PC-9 (cell line): ENCODE data around the gene SSB. TPM values are rescaled to one million over a fixed set of nuclear protein-coding genes. Genes with fewer than 3 reads are reported as not detected.

Source experiments
- BruUV-seq: library from RNA; stranded (reverse); fragments of 400-500 nt; replicated peaks from 2 replicates; lab custom pipeline; 2021; lab: Mats Ljungman, UMichigan
- CTCF ChIA-PET: fragments of 300-600 bp; sonication (Branson Sonifier 250); formaldehyde crosslinking; loops from one replicate; lab custom pipeline; 2022; ENCODE audit warnings: antibody characterized with exemption; lab: Charles Lee
- POLR2A ChIA-PET: fragments of 300-600 bp; sonication (Branson Sonifier 250); formaldehyde crosslinking; loops from one replicate; lab custom pipeline; 2022; ENCODE audit warnings: antibody characterized with exemption; ENCODE audit not compliant: unreplicated experiment; lab: Charles Lee
- DNase-seq, 2 experiments: peaks; one replicate each; pipeline versions ENCODE4 v3.0.0 to v3.0.0-alpha.2; 2015 to 2022; ENCODE audit warnings: mixed read lengths in 1 of 2
- H2AFZ ChIP-seq: fragments of 200-600 bp; sonication (generic); 2 replicates; pipeline ENCODE4 v1.8.1; 2017; ENCODE audit warnings: antibody characterized with exemption
- H3F3A ChIP-seq: fragments of 200-600 bp; sonication (generic); 2 replicates; pipeline ENCODE4 v1.8.1; 2017; ENCODE audit warnings: antibody characterized with exemption, mild to moderate bottlenecking, low read depth; ENCODE audit not compliant: insufficient read depth
- H3K27ac ChIP-seq: fragments of 200-600 bp; sonication (generic); 2 replicates; pipeline ENCODE4 v1.6.1; 2016; ENCODE audit warnings: mixed run types
- H3K27me3 ChIP-seq: fragments of 200-600 bp; sonication (generic); 2 replicates; pipeline ENCODE4 v1.6.1; 2016; ENCODE audit warnings: low read depth, mixed run types; ENCODE audit not compliant: insufficient read depth
- H3K36me3 ChIP-seq: fragments of 200-600 bp; sonication (generic); 2 replicates; pipeline ENCODE4 v1.6.1; 2016; ENCODE audit warnings: low read depth, mixed run types
- H3K4me1 ChIP-seq: fragments of 200-600 bp; sonication (generic); replicated peaks from 2 replicates; pipeline ENCODE4 v1.6.1; 2016; ENCODE audit warnings: mixed run types; ENCODE audit not compliant: insufficient read depth
- H3K4me2 ChIP-seq: fragments of 200-600 bp; sonication (generic); 2 replicates; pipeline ENCODE4 v1.6.1; 2017; ENCODE audit warnings: mixed run types
- H3K4me3 ChIP-seq: fragments of 200-600 bp; sonication (generic); 2 replicates; pipeline ENCODE4 v1.6.1; 2016; ENCODE audit warnings: mixed run types
- H3K79me2 ChIP-seq: fragments of 200-600 bp; sonication (generic); 2 replicates; pipeline ENCODE4 v1.6.1; 2017; ENCODE audit warnings: low read depth, mixed run types
- H3K9me2 ChIP-seq: fragments of 200-600 bp; sonication (generic); 2 replicates; pipeline ENCODE4 v1.8.1; 2017; ENCODE audit warnings: mild to moderate bottlenecking; ENCODE audit not compliant: insufficient read depth
- H3K9me3 ChIP-seq: fragments of 200-600 bp; sonication (generic); 2 replicates; pipeline ENCODE4 v1.8.1; 2016; ENCODE audit warnings: low read depth; ENCODE audit not compliant: insufficient read depth
- H4K20me1 ChIP-seq: fragments of 200-600 bp; sonication (generic); 2 replicates; pipeline ENCODE4 v1.8.1; 2017; ENCODE audit not compliant: insufficient read depth
- EZH2 ChIP-seq: fragments of 200-600 bp; sonication (generic); IDR thresholded peaks from 2 replicates; pipeline ENCODE4 v1.8.0; 2017; ENCODE audit warnings: antibody characterized with exemption, low read depth
- intact Hi-C: fragments of 100-400 bp; cut with micrococcal nuclease; formaldehyde crosslinking; loops from one replicate; pipeline ENCODE4 v1.10.0; 2022; ENCODE audit not compliant: unreplicated experiment
- total RNA-seq: library from RNA; stranded (reverse); gene quantifications from 2 replicates; pipeline ENCODE4 v1.2.3, GENCODE V29; 2021
- TF ChIP-seq, protein P1 (sequence below): fragments of 200-600 bp; sonication (generic); conservative IDR thresholded peaks from 2 replicates; pipeline ENCODE4 v1.6.1; 2017; ENCODE audit warnings: mixed run types, antibody characterized with exemption, mild to moderate bottlenecking, moderate library complexity

Gene SSB
- total RNA-seq, 1 experiment from 2014 or later, result 71.3 TPM

DNA sequence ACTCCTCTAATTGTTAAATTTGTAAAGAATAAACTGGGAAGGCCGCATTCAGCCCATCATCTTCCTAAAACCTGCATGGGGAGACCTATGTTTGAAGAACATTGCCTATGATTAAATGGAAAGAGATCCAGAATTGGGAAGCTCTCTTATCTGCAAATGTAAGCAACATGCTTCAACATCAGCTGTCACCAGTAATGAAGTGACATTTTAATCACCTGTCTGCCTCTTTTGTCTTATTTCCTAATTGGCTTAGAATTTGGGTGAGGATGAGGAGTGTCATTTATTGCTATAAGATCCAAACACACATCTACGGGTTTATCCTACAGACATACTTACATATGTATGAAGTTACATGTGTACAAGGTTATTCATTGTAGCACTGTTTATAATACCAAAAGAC, 26.0 kb upstream of the SSB start:
- intact Hi-C loops, result no loop called here
- CTCF ChIA-PET, result no interaction called here
- TF ChIP-seq, protein P1, sequence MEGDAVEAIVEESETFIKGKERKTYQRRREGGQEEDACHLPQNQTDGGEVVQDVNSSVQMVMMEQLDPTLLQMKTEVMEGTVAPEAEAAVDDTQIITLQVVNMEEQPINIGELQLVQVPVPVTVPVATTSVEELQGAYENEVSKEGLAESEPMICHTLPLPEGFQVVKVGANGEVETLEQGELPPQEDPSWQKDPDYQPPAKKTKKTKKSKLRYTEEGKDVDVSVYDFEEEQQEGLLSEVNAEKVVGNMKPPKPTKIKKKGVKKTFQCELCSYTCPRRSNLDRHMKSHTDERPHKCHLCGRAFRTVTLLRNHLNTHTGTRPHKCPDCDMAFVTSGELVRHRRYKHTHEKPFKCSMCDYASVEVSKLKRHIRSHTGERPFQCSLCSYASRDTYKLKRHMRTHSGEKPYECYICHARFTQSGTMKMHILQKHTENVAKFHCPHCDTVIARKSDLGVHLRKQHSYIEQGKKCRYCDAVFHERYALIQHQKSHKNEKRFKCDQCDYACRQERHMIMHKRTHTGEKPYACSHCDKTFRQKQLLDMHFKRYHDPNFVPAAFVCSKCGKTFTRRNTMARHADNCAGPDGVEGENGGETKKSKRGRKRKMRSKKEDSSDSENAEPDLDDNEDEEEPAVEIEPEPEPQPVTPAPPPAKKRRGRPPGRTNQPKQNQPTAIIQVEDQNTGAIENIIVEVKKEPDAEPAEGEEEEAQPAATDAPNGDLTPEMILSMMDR, result no peak
- no peak for TF ChIP-seq EZH2
- Histone ChIP-seq H2AFZ (no peak overlapping the region), H3K27ac (no peak overlapping the region), H3K4me2 (no peak overlapping the region), H3K4me3 (no peak overlapping the region), H3K79me2 (no peaks in the 10 kb centered on the region), H3K27me3 (no peaks in the 10 kb centered on the region), H3K9me3 (no peaks in the 10 kb centered on the region), H3F3A (no peaks in the 10 kb centered on the region), H3K4me1 (no peaks in the 10 kb centered on the region), H3K36me3 (no peaks in the 10 kb centered on the region), H3K9me2 (no peaks in the 10 kb centered on the region), H4K20me1 (no peaks in the 10 kb centered on the region)
- DNase-seq, result no peak
- POLR2A ChIA-PET, result no interaction called here
- no TSS peak for BruUV-seq

DNA sequence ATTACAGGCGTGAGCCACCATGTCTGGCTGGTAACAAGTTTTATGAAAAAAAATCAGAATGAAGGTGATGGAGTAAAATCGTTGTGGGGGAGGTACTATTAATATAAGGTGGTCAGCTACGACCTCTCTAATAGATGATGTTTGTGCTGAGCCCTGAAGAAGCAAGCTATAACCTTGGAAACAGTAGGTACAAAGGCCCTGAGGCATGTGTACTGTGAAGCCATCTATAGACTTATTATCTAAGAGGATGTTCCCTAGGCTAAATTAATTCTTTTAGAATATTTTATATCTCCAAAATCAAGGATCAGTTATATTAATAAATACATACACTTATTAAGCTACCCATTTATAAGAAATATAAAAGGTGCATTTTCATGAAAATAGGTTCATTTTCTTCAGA, 23.3 kb upstream of the SSB start:
- H2AFZ ChIP-seq, result no peak overlapping the region
- intact Hi-C loops, result no loop called here
- H3K4me3 ChIP-seq, result no peak overlapping the region
- H3K4me2 ChIP-seq, result no peak overlapping the region
- ChIA-PET POLR2A (interaction anchor here (0.5 kb wide), 1 partner anchor 26 kb away, joined by 23 read pairs; no protein-coding TSS in a partner anchor), CTCF (no interaction called here)
- no peaks in the 10 kb centered on the region for H3K9me2 ChIP-seq
- H4K20me1 ChIP-seq, result no peaks in the 10 kb centered on the region
- no peak for DNase-seq
- no peaks in the 10 kb centered on the region for H3K27me3 ChIP-seq
- H3K9me3 ChIP-seq, result no peaks in the 10 kb centered on the region
- TF ChIP-seq, protein P1, result no peak
- TF ChIP-seq EZH2, result no peak
- H3K36me3 ChIP-seq, result no peaks in the 10 kb centered on the region
- no peaks in the 10 kb centered on the region for H3F3A ChIP-seq
- no TSS peak for BruUV-seq
- H3K4me1 ChIP-seq, result no peaks in the 10 kb centered on the region
- no peaks in the 10 kb centered on the region for H3K79me2 ChIP-seq
- H3K27ac ChIP-seq, result no peak overlapping the region

DNA sequence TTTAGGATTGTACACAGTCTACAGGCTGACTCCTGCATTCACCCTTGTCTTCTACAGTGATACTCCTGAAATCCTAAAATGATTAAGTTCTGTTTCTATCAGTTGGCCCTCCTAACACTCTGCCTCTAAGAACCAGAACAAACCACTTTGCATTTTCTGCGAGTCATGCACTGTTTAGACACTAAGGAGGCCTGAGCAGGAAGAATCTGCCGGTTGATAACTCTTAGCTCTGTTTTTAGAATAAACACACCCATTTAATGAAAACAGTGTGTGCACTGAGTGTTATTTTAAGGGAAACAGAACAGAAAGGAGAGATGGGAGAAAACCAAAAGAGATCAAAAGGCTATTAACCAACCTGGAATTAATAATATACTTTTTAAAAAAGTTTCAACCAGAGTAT, 22.9 kb upstream of the SSB start:
- DNase-seq, result no peak
- H3K27me3 ChIP-seq, result no peaks in the 10 kb centered on the region
- ChIA-PET POLR2A (interaction anchor here (0.5 to 0.8 kb wide), 2 partner anchors 25 to 213 kb away, joined by 8 to 23 read pairs; no protein-coding TSS in a partner anchor), CTCF (no interaction called here)
- no peaks in the 10 kb centered on the region for H3F3A ChIP-seq
- no peak for TF ChIP-seq EZH2
- TF ChIP-seq, protein P1, result no peak
- H2AFZ ChIP-seq, result no peak overlapping the region
- no peak overlapping the region for H3K27ac ChIP-seq
- H3K4me1 ChIP-seq, result no peaks in the 10 kb centered on the region
- intact Hi-C loops, result no loop called here
- no peaks in the 10 kb centered on the region for H4K20me1 ChIP-seq
- no peak overlapping the region for H3K4me3 ChIP-seq
- no peak overlapping the region for H3K4me2 ChIP-seq
- no peaks in the 10 kb centered on the region for H3K9me3 ChIP-seq
- no peaks in the 10 kb centered on the region for H3K79me2 ChIP-seq
- BruUV-seq, result no TSS peak
- no peaks in the 10 kb centered on the region for H3K9me2 ChIP-seq
- H3K36me3 ChIP-seq, result no peaks in the 10 kb centered on the region
